HG03280 (cell line): Measurements from ENCODE around the gene ERC1.

Source experiments
- ATAC-seq: cut with Tn5 transposase; IDR thresholded peaks from one replicate; pipeline ENCODE4 v1.9.1; 2021; ENCODE audit warnings: mild to moderate bottlenecking, moderate library complexity; ENCODE audit not compliant: unreplicated experiment

ERC1 gene

GRCh38 chr12:1528791-1529190 is 537.8 kb downstream of the ERC1 start:
- ATAC-seq = no peak

- no peak for ATAC-seq
Measured at GRCh38 chr12:1529228-1529861, 538.3 kb downstream of the ERC1 start.

GRCh38 chr12:1529862-1530591 is 539.0 kb downstream of the ERC1 start:
- ATAC-seq = no peak

GRCh38 chr12:1530592-1531152 is 539.6 kb downstream of the ERC1 start:
- ATAC-seq = no peak

GRCh38 chr12:1531153-1531653 is 540.2 kb downstream of the ERC1 start:
- ATAC-seq = no peak

- no peak for ATAC-seq
Measured at GRCh38 chr12:1531654-1532374, 540.8 kb downstream of the ERC1 start.

- ATAC-seq = no peak
Measured at GRCh38 chr12:1532375-1533165, 541.5 kb downstream of the ERC1 start.

GRCh38 chr12:1533205-1533601 is 542.2 kb downstream of the ERC1 start:
- peak; percentile 31 for ATAC-seq

- peak; percentile 44 for ATAC-seq
Measured at GRCh38 chr12:1533602-1534304, 542.7 kb downstream of the ERC1 start.

- ATAC-seq = no peak
Measured at GRCh38 chr12:1534748-1535147, 543.7 kb downstream of the ERC1 start.

GRCh38 chr12:1536817-1537216 is 545.8 kb downstream of the ERC1 start:
- ATAC-seq = no peak

- ATAC-seq = no peak
Measured at GRCh38 chr12:1539135-1539534, 548.1 kb downstream of the ERC1 start.

GRCh38 chr12:1540690-1541089 is 549.7 kb downstream of the ERC1 start:
- no peak for ATAC-seq

- ATAC-seq = no peak
Measured at GRCh38 chr12:1542599-1542998, 551.6 kb downstream of the ERC1 start.

- ATAC-seq = no peak
Measured at GRCh38 chr12:1544996-1545700, 554.1 kb downstream of the ERC1 start.
